Lower leg skin (tissue), 4 donors: Measurements from ENCODE around the gene ABCA1. TPM values are rescaled to one million over a fixed set of nuclear protein-coding genes. Genes with fewer than 3 reads are reported as not detected.

ENCODE experiments used
- DNase-seq, 2 donors: peaks; one replicate each; pipeline ENCODE4 v3.0.0-alpha.2; 2019; ENCODE audit warnings: low spot score in 2 of 2
- H3K4me3 ChIP-seq: fragments of 200-600 bp; sonication (generic); 2 replicates; pipeline ENCODE4 v1.5.1; 2017; ENCODE audit warnings: mild to moderate bottlenecking, low read depth; ENCODE audit not compliant: poor library complexity, severe bottlenecking
- CTCF ChIP-seq, 3 donors: fragments of 450-650 bp; IDR thresholded peaks; one replicate each; pipeline ENCODE4 v1.5.1; 2016; ENCODE audit warnings: antibody characterized with exemption in 3 of 3, mild to moderate bottlenecking in 3 of 3, moderate library complexity in 2 of 3
- POLR2A ChIP-seq, 2 donors: fragments of 450-650 bp; IDR thresholded peaks; one replicate each; pipeline ENCODE4 v1.6.1; 2016 to 2017; ENCODE audit warnings: antibody characterized with exemption in 2 of 2, mild to moderate bottlenecking in 1 of 2, moderate library complexity in 1 of 2
- WGBS, 2 donors: methylation state at CpG; one replicate each; pipeline ENCODE4 v1.1.5; 2018; 5-methylcytosine and 5-hydroxymethylcytosine counted together
- intact Hi-C: fragments of 100-400 bp; cut with DNase I; formaldehyde crosslinking; loops from one replicate; pipeline ENCODE4 v1.15.0; 2023; ENCODE audit warnings: low total_unique reads
- total RNA-seq, 4 donors: library from RNA; depleted of rRNA; stranded (reverse); fragments of >200 nt; gene quantifications; one replicate each; pipeline ENCODE4 v1.1.0, GENCODE V29; 2016

Gene ABCA1
- total RNA-seq, 4 donors from 2014 or later = 35.6 to 60.7 (median 39.8) TPM

- intact Hi-C loops = no loop called here
- DNase-seq = no peak
- TF ChIP-seq CTCF (IDR thresholded peaks at IDR 0.05) (no peak), POLR2A (IDR thresholded peaks at IDR 0.05) (no peak)
- WGBS, 2 donors = 91 to 95% methylated on average over 4 of the region's 4 CpGs
- no peak overlapping the region for H3K4me3 ChIP-seq
Observed at GRCh38 chr9:104972242-104972866, 44.4 kb upstream of the ABCA1 start.

GRCh38 chr9:104971511-104971910 lies 43.6 kb upstream of the ABCA1 start:
- no peak for DNase-seq
- intact Hi-C loops = no loop called here
- H3K4me3 ChIP-seq = no peak overlapping the region
- 93 to 97% methylated on average over 3 of the region's 3 CpGs for WGBS, 2 donors
- TF ChIP-seq CTCF (IDR thresholded peaks at IDR 0.05) (no peak), POLR2A (IDR thresholded peaks at IDR 0.05) (no peak)

- 61 to 67% methylated on average over 8 of the region's 8 CpGs for WGBS, 2 donors
- no peak overlapping the region for H3K4me3 ChIP-seq
- DNase-seq = peak in 1 of 2 donors; percentile 49
- TF ChIP-seq POLR2A (IDR thresholded peaks at IDR 0.05) = no peak
- no peak for TF ChIP-seq CTCF (IDR thresholded peaks at IDR 0.05)
- intact Hi-C loops = no loop called here
Observed at GRCh38 chr9:104970271-104970987, 42.5 kb upstream of the ABCA1 start.

DNA sequence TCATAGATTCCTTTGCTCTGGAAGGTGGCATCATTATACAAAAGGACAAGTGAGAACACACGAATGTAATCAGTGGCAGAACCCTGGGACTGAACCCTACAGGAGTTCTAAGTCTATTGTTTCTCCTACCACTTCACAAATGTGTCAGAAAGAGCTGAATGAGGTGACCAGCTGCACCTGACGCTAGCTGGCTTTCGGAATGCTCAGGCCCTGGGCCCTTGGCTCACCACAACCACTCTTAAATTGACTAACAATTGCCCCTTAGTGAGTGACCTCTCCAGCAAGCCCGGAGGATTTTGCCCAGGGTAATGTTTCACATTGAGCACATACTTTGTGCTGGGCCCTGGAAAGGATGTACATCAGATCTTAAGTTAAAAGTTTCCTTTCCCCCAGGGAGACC lies 41.2 kb upstream of the ABCA1 start:
- WGBS, 2 donors = 56% methylated on average over 4 of the region's 4 CpGs
- no peak for TF ChIP-seq POLR2A (IDR thresholded peaks at IDR 0.05)
- TF ChIP-seq CTCF (IDR thresholded peaks at IDR 0.05) = no peak
- no peak for DNase-seq
- intact Hi-C loops = no loop called here
- no peak overlapping the region for H3K4me3 ChIP-seq

GRCh38 chr9:104968025-104968982 lies 40.3 kb upstream of the ABCA1 start:
- peak; percentile 85 to 98 for DNase-seq
- intact Hi-C loops = no loop called here
- 2 to 3% methylated on average over 50 of the region's 50 CpGs for WGBS, 2 donors
- H3K4me3 ChIP-seq = peak overlapping the region; percentile 51
- TF ChIP-seq CTCF (IDR thresholded peaks at IDR 0.05) (no peak), POLR2A (IDR thresholded peaks at IDR 0.05) (no peak)
